HG02571 (cell line): ENCODE measurements around the gene FBXW9.
"Not testable (repeated sequence)": the region's sequence is repeated elsewhere in the genome, so short reads cannot be mapped to it uniquely, and the experiment has no call there.

Experiments used
- ATAC-seq: cut with Tn5 transposase; IDR thresholded peaks from one replicate; pipeline ENCODE4 v1.9.1; 2021; ENCODE audit warnings: mild to moderate bottlenecking, moderate library complexity; ENCODE audit not compliant: unreplicated experiment

Gene FBXW9

GRCh38 chr19:12681074-12681987, 15.1 kb downstream of the FBXW9 start, which contains the start of gene DHPS:
TSS of gene DHPS (minus strand) at chr19:12681880. CDS start at chr19:12681766, 114 bp downstream.
- peak; percentile 69 for ATAC-seq

- no peak for ATAC-seq
Measured at GRCh38 chr19:12680034-12680433, 16.4 kb downstream of the FBXW9 start.

DNA sequence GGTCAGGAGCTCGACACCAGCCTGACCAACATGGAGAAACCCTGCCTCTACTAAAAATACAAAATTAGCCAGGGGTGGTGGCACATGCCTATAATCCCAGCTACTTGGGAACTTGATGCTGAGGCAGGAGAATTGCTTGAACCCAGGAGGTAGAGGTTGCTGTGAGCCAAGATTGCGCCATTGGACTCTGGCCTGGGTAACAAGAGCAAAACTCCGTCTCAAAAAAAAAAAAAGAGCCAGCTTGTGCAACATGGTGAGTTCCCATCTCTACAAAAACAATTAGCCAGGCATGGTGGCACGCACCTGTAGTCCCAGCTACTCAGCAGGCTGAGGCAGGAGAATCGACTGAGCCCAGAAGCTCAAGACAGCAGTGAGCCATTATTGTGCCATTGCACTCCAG, 18.4 kb downstream of the FBXW9 start:
- not testable (repeated sequence) for ATAC-seq

DNA sequence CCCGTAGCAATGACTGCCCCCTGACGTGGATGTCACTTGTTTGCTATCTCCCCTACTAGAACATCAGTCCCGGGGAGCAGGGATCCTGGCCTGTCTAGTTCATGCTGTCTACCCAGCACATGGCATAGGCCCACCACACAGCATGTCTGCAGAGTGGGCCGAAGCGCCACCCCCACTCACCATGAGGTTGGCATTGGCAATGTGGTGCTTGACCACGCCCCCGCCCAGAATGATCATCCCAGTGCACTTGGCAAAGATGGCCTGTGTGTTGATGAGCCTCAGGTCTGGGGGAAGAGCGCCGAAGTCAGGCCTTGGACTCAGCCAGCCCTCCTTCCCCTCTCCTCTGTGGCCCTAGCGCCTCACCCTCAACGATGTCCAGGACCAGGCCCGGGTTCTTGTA, 19.5 kb downstream of the FBXW9 start:
- ATAC-seq: no peak

DNA sequence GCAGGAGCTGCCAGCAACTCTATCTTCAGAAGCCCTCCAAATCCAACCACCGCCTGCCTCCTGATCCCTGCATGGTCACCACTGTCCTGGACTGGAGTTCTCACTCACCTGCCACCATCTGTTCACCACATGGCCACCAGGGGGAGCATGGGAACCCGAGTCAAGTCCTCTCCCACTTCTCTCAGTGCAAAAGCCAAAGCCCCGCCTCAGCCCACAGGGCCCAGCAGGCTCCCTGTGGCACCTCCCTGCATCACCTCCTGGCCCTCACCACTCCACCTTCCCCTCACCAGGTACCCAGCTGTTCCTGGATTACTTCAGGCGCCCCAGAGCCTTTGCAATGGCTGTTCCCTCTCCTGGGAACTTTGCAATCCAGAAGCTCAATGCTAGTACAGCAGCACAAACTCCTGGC, 20.0 kb downstream of the FBXW9 start:
- no peak for ATAC-seq

DNA sequence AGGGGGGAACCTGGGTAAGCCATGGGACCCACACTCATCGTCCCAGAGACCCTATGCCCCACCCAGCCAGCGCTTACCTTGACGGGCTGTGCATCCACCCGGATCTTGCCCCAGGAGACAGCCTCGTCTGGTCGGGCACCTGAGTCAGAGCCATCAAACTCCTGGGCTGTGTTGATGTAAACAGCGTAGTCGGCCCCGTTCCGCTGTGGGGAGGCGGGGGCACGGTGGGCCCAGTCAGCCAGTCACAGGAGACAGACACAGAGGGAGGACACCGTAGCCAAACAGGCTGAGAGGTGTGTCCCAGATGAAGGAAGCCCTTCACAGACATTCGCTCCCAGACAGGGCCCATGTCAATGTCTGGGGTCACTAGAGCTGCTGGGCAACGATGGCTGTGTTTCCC, 20.5 kb downstream of the FBXW9 start:
- no peak for ATAC-seq

DNA sequence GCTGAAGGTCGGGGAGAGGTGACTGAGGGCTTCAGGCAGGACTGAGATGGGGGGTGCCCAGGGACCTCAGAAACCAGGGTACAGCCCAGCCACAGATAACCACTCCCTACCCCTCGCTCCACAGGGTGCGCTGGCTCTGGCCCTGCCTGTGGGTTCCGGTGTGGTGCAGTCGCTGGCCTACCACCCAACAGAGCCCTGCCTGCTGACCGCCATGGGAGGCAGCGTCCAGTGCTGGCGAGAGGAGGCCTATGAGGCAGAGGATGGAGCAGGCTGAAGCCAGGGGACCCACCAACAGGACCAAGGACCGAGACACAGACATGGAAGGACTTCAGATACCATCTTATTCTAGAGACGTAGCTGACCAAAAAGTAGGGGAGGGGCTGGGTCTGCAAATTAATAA, 21.0 kb downstream of the FBXW9 start:
- no peak for ATAC-seq

DNA sequence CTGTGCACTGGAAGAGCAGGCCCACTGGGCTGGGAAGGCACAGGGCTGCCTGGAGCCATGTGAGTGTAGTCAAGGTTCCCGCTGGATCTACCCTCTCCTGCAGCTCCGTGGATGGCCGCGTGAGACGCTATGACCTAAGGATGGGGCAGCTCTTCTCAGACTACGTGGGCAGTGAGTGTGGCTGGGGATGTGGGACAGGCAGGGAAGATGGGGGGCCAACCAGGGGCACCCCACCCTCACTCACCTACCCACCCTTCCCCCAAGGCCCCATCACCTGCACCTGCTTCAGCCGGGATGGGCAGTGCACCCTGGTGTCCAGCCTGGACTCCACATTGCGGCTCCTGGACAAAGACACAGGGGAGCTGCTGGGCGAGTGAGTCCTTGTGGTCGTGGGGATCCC, 23.7 kb downstream of the FBXW9 start:
- no peak for ATAC-seq

- no peak for ATAC-seq
Measured at GRCh38 chr19:12670159-12670928, 26.1 kb downstream of the FBXW9 start.

DNA sequence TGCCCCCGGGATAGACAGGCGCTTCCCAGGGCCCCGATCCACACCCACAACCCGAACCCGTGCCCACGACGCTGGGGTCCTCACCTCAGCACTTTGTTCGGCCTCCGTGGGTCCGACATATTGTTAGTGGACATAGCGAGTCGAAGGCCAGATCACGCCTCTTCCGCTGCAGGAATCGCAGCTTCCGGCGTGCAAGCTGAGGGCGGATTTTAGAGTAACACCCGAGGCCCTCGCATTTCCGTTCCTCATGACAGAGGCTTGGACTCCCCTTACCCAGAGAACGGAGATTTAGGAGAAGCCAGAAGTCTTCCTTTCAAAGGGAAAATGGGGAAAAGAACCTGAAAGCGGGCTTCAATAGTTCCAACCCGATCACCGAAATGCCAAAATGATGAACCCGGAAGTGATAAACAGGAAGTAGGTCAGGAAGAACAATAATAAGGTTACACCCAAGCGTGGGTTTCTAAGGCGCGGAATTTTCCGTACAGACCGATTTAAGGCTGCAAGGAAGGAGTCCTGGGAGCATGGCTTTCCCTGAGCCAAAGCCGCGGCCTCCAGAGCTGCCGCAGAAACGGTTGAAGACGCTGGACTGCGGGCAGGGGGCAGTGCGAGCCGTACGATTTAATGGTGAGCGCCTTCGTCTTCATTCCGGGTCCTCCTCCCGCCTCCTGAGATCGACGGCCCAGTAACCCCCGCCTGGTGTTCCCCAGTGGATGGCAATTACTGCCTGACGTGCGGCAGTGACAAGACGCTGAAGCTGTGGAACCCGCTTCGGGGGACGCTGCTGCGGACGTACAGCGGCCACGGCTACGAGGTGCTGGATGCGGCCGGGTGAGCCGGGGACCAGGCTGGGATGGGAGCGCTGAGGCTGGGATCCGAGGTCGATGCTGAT, 26.9 kb downstream of the FBXW9 start:
- ATAC-seq: no peak

DNA sequence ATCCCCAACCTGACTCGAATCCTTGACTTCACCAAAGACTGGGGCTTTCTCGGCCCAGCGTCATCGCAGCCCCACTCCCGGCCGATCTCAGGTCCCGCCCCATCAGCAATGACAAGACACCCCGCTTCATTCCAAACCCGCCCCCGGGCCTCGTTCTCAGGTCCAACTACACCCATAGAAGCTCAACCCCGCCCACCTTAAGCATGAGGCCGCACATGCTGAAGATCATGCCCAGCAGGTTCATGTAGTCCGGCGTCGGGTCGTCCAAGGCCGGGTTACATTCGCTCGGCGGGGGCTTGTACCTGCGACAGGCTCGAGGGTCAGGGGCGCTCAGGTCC, 27.5 kb downstream of the FBXW9 start:
- ATAC-seq: no peak

DNA sequence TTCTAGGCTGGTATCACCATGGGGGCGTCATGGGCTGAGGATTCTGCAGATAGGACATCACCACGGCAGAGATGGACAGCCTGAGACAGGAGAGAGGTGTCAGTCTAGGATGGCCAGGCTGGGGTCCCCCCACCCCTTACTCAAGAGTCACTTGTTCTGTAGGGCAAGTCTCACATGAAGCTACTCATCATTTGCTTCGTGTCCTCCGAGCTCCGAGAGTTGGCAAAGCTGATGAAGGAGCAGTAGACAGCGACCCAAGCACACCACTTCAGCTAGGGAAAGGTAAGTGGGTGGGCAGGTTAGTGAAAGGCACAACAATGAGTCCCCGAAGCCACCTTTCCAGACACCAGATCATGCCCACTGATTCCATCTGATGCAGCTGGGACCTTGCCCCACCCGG, 28.1 kb downstream of the FBXW9 start:
- no peak for ATAC-seq

- ATAC-seq: no peak
Measured at GRCh38 chr19:12667731-12668302, 28.6 kb downstream of the FBXW9 start.

DNA sequence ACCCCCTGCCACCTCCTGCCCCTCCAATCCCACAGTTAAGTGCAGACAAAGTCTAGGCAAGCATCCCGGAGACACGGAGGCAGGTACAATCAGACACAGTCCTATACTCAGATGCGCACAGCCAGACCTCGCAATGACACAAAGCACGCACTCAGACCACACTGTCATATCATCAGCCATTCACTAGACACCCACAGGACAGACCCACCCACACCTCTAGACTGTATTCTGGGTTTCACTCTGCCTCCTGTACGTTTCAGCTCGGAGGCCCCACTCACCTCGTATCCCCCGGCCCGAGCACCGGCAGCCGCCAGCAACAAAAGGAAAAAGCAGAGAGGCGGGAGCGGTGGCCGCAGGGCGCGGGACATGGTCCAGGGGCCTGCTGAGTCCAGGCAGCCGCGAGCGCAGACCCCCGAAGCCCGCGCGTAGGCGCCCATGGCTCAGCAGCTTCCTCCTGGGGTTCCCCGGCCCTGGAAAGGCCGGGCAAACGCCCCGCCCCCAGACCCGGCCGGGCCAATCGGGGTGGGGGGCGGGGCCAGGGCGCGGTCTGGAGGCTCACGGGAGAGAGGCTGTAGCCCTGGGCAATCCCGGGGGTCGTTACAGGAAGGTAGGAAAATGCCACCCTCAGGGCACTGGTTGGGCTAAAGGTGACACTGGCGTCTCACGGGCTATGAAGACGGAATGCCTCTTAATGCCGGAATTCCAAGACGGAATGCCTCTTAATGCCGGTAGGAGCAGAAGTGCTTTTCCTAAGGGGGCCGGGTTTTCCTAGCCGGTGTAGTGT, 30.0 kb downstream of the FBXW9 start, which contains the start of the genes MAN2B1 and WDR83:
Gene MAN2B1 (minus strand): TSS at position 478 of the 784 bp plus-strand sequence. CDS start 41 bp downstream, at position 437.
Gene WDR83 (plus strand): TSS at position 543 of the 784 bp plus-strand sequence. CDS start 2,984 bp downstream, outside the sequence.
- ATAC-seq: peak; percentile 40

GRCh38 chr19:12665671-12666264, 30.7 kb downstream of the FBXW9 start:
- no peak for ATAC-seq

- no peak for ATAC-seq
Measured at GRCh38 chr19:12665281-12665573, 31.2 kb downstream of the FBXW9 start.

GRCh38 chr19:12664406-12665280, 31.8 kb downstream of the FBXW9 start:
- ATAC-seq: no peak

GRCh38 chr19:12660980-12661379, 35.5 kb downstream of the FBXW9 start:
- ATAC-seq: no peak
